NAMALWA (cell line): ENCODE results near the gene PLSCR5.

ENCODE experiments used
- DNase-seq: peaks from one replicate; pipeline ENCODE4 v3.0.0-alpha.2; 2015; ENCODE audit warnings: low spot score

The PLSCR5 gene

GRCh38 chr3:146544002-146544928, 60.9 kb downstream of the PLSCR5 start, which contains the start of gene PLSCR1:
Gene PLSCR1 (minus strand): TSS chr3:146544607. CDS start chr3:146536552, 8,055 bp downstream.
- DNase-seq = peak; percentile 88

DNA sequence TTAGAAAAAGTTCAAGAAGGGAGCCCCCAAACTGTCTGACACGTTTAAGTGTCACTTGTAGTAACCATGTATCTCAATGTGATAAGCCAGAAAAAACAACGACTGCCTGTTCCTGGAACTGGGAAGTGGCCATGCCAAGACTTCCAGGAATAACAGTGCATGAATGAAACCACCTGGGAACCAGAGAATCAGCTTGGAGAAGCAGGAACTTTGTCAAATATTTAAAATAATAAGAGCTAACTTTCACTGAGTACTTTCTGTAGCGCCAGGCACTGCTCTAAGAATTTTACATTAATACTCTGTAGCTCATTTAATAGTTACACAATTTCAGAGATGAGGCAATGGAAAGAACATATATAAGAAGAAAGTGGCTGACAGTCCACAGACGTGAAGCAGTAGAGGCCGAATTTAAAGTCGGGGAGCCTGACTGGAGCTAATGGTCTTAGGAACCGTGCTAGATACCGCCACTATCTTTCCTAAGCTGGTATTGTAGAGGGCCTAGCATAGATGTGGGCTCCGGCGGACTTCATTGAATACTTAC, 61.6 kb downstream of the PLSCR5 start:
- DNase-seq = peak; percentile 30

DNA sequence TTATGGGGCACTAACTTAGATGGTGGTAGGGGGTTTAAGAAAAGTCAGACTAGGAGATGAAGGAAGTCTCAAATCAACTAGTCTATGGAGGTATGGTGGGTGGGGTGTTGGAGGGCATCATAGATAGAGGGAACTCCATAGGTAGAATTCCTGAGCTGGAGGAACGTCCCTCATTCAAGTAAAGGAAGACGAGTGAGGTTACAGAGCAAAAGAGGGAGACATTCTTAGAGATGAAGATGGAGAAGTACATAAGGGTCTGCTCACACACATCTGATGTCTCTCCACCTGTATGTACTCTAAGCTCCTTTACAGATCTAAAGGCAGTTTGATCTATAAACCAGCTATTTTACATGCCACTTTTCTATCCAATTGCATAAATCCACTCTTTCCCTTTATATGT, 62.2 kb downstream of the PLSCR5 start:
- no peak for DNase-seq

DNA sequence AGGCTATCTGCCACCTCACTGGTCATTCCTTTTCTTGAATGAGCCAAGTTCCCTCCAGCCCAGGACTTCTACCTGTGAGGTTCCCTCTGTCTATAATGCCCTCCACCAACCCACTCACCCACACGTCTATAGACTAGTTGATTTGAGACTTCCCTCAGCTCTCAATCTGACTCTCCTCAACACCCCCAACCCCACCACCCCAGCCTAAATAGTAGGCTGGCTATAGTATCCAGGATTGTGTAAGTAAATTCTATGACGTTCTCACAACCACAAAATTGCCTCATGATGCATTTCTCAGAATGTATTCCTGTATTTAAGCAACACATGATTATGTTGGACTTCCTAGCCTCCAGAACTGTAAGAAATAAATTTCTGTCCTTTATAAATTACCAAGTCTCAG, 63.0 kb downstream of the PLSCR5 start:
- no peak for DNase-seq

DNA sequence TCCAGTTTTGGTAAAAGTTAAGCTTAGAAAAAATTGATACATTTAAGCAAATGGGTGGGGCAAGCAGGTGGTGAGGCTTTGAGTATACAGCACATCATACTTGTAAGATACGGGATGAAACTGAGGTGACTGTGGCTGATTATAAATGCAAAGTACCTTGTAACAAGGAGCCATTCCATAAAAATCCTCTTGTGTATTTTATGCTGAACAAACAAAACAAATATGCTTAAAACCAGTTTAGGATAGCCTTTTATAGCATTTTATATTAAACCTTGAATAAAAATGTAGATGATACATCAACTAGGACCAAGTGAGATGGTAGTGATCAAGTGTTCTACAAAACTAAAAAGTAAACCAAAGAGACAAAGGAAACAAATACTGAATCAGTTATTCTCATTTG, 64.2 kb downstream of the PLSCR5 start:
- DNase-seq = no peak

- no peak for DNase-seq
Observed at GRCh38 chr3:146540236-146540635, 64.9 kb downstream of the PLSCR5 start.

DNA sequence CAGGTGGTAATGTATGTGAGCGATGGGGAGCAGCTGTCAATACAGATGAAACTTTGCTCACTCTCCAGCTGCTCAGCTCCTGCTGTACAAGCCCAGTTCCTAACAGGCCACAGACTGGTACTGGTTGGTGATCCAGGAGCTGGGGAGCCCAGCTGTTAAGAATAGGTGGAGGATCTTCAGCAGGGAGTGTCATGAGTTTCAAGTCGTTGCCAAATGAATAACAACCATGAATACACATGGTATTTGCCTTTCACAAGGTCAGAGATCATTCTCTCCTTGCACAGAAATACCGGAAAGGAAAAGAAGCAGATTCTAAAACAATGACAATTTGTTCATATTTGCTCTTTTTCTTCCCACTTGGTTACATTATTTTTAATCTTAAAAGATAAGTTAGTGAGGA, 65.8 kb downstream of the PLSCR5 start:
- no peak for DNase-seq

- no peak for DNase-seq
Observed at GRCh38 chr3:146537603-146538002, 67.5 kb downstream of the PLSCR5 start.

- no peak for DNase-seq
Observed at GRCh38 chr3:146536681-146537080, 68.5 kb downstream of the PLSCR5 start.
